Aorta (tissue), 5 donors: ENCODE data around the gene STX5. TPM values are rescaled to one million over a fixed set of nuclear protein-coding genes. Genes with fewer than 3 reads are reported as not detected.
"Not testable (repeated sequence)": the region's sequence is repeated elsewhere in the genome, so short reads cannot be mapped to it uniquely, and the experiment has no call there.

Source experiments
- ATAC-seq: fragments of 200-7000 bp; cut with Tn5 transposase; one replicate; pipeline ENCODE4 v1.9.1; 2022; ENCODE audit warnings: moderate library complexity; ENCODE audit not compliant: low FRiP score
- DNase-seq, 2 donors: peaks; one replicate each; pipeline ENCODE4 v3.0.0-alpha.2; 2020
- H3K27ac ChIP-seq, 2 donors: one replicate each; pipeline ENCODE4 v1.5.1; 2013; ENCODE audit warnings: low read length in 2 of 2, mild to moderate bottlenecking in 2 of 2, moderate library complexity in 2 of 2, control low read depth in 1 of 2, inconsistent platforms in 1 of 2, low read depth in 1 of 2
- H3K27me3 ChIP-seq, 2 donors: one replicate each; pipeline ENCODE4 v1.6.1; 2013; ENCODE audit warnings: control low read depth in 1 of 2, low read length in 1 of 2, mild to moderate bottlenecking in 1 of 2, moderate library complexity in 1 of 2; ENCODE audit not compliant: insufficient read depth in 2 of 2, control insufficient read depth in 1 of 2
- H3K36me3 ChIP-seq, 2 donors: one replicate each; pipeline ENCODE4 v1.6.1; 2013; ENCODE audit warnings: control low read depth in 1 of 2, low read length in 1 of 2, mild to moderate bottlenecking in 1 of 2; ENCODE audit not compliant: insufficient read depth in 2 of 2, control insufficient read depth in 1 of 2
- H3K4me1 ChIP-seq, 2 donors: one replicate each; pipeline ENCODE4 v1.6.1; 2013; ENCODE audit warnings: low read length in 2 of 2, control low read depth in 1 of 2, mild to moderate bottlenecking in 1 of 2, moderate library complexity in 1 of 2; ENCODE audit not compliant: insufficient read depth in 2 of 2, control insufficient read depth in 1 of 2
- H3K4me3 ChIP-seq, 2 donors: one replicate each; pipeline ENCODE4 v1.5.1; 2013; ENCODE audit warnings: low read length in 2 of 2, control low read depth in 1 of 2, mild to moderate bottlenecking in 1 of 2
- H3K9me3 ChIP-seq: one replicate; pipeline ENCODE4 v1.6.1; 2013; ENCODE audit warnings: mild to moderate bottlenecking, low read length; ENCODE audit not compliant: control insufficient read depth
- WGBS, 2 donors: extraction: QIAGEN DNeasy Blood & Tissue Kit; methylation state at CpG; one replicate each; pipeline ENCODE4 v1.1.7; 2013; 5-methylcytosine and 5-hydroxymethylcytosine counted together
- intact Hi-C, 2 donors: fragments of 100-400 bp; cut with DNase I; formaldehyde crosslinking; loops; one replicate each; pipeline versions ENCODE4 v1.14.2 to v1.15.0; 2022
- polyA plus RNA-seq, 2 donors: library from polyadenylated mRNA; stranded (reverse); fragments of 200-250 nt; gene quantifications; one replicate each; pipeline ENCODE4 v1.2.3, GENCODE V29; 2013
- total RNA-seq, 2 donors: library from RNA; stranded (reverse); fragmentation: NEBNext Ultra II Directional; extraction: Animal tissue kit (Norgen Biotek cat#: 25700); gene quantifications; one replicate each; pipeline ENCODE4 v1.2.1, GENCODE V29; 2021
- donor health status: healthy with polysubstance abuse.
- donor health status: Bipolar disorder and iron deficiency.
- donor health status: DM: no; HTN: no; CAD: no.
- donor health status: DM: no; HTN: no; CAD: no.
- donor health status: DM: yes; HTN: yes; CAD: no.

Gene STX5
- total and polyA plus RNA-seq, 4 donors, result 19.2 to 46.4 (median 43.3) TPM

DNA sequence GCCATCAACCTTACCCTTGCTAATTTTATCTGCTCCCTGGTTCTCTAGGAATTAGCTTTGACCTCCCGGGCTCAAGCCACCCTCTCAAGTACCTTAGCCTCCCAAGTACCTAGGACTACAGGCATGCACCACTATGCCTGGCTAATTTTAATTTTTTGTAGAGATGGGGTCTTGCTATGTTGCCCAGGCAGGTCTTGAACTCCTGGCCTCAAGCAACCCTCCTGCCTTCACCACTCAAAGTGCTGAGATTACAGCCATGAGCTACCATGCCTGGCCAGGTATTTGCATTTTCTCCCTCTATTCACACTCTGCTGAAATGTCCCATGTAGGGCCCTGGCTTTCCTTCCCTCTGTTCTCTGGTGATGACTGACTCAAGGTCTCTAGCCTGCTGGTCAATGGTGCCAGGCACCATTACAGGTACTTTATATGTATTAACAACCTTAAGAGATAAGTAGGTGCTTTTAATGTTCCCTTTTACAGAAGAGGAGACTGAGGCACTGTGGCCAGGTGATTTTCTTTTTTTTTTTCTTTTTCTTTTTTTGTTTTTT, 16.0 kb upstream of the STX5 start:
- intact Hi-C loops, result no loop called here
- H3K27ac ChIP-seq, result no peak overlapping the region
- peaks cover 2 to 3% of the 10 kb centered on the region in 2 donors for H3K36me3 ChIP-seq
- H3K9me3 ChIP-seq, result no peaks in the 10 kb centered on the region
- WGBS, 2 donors, result 96 to 97% methylated on average over 1 of the region's 1 CpG
- no peak overlapping the region for H3K4me3 ChIP-seq
- H3K4me1 ChIP-seq, result no peaks in the 10 kb centered on the region
- H3K27me3 ChIP-seq, result no peaks in the 10 kb centered on the region
- no peak for ATAC-seq
- DNase-seq, result no peak

GRCh38 chr11:62846177-62846576, 14.3 kb upstream of the STX5 start:
- Histone ChIP-seq H3K4me1 (peaks cover 0 to 3% of the 10 kb centered on the region in 2 donors), H3K27me3 (peaks cover 0 to 1% of the 10 kb centered on the region in 2 donors), H3K4me3 (no peak overlapping the region), H3K36me3 (no peaks in the 10 kb centered on the region), H3K9me3 (no peaks in the 10 kb centered on the region), H3K27ac (no peak overlapping the region)
- WGBS, 2 donors, result 91 to 94% methylated on average over 3 of the region's 3 CpGs
- DNase-seq (no peak), ATAC-seq (no peak)
- intact Hi-C loops, result no loop called here

DNA sequence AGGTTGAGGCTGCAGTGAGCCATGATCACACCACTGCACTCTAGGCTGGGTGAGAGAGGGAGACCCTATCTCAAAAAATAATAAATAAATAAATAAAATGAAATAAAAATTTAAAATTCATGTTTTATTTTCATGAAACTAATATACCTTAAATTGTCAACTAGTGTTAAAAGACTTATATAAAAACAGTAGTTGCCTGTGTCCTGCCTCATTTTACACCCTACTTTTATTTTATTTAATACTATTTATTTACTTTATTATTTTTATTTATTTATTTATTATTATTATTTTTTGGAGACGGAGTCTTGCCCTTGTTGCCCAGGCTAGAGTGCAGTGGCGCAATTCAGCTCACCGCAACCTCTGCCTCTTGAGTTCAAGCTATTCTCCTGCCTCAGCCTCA, 12.3 kb upstream of the STX5 start:
- Histone ChIP-seq H3K27ac (no peak overlapping the region), H3K9me3 (no peaks in the 10 kb centered on the region), H3K27me3 (peaks cover 0 to 1% of the 10 kb centered on the region in 2 donors), H3K36me3 (no peaks in the 10 kb centered on the region), H3K4me1 (peaks cover 0 to 3% of the 10 kb centered on the region in 2 donors), H3K4me3 (no peak overlapping the region)
- intact Hi-C loops, result no loop called here
- 92 to 96% methylated on average over 3 of the region's 3 CpGs for WGBS, 2 donors
- DNase-seq (no peak), ATAC-seq (no peak)

- no peak for DNase-seq
- no peak for ATAC-seq
- Histone ChIP-seq H3K27ac (no peak overlapping the region), H3K27me3 (peaks cover 0 to 1% of the 10 kb centered on the region in 2 donors), H3K36me3 (no peaks in the 10 kb centered on the region), H3K9me3 (no peaks in the 10 kb centered on the region), H3K4me1 (peaks cover 0 to 3% of the 10 kb centered on the region in 2 donors), H3K4me3 (no peak overlapping the region)
- intact Hi-C loops, result no loop called here
- 93 to 95% methylated on average over 3 of the region's 3 CpGs for WGBS, 2 donors
Measured at GRCh38 chr11:62843466-62843865, 11.6 kb upstream of the STX5 start.

- intact Hi-C loops, ATAC-seq, DNase-seq, H3K4me1 ChIP-seq, H3K27me3 ChIP-seq, H3K36me3 ChIP-seq, H3K9me3 ChIP-seq, H3K4me3 ChIP-seq: not testable (repeated sequence)
- WGBS, 2 donors, result 84 to 87% methylated on average over 9 of the region's 9 CpGs
- H3K27ac ChIP-seq, result peak overlapping the region; percentile 29 to 72
Measured at GRCh38 chr11:62842891-62843290, 11.0 kb upstream of the STX5 start.

GRCh38 chr11:62842171-62842741, 10.4 kb upstream of the STX5 start:
- ATAC-seq, result no peak
- Histone ChIP-seq H3K9me3 (no peaks in the 10 kb centered on the region), H3K4me1 (peaks cover 0 to 3% of the 10 kb centered on the region in 2 donors), H3K4me3 (peak overlapping the region; percentile 42 to 51), H3K27me3 (peaks cover 0 to 1% of the 10 kb centered on the region in 2 donors), H3K27ac (peak overlapping the region; percentile 72 to 99), H3K36me3 (no peaks in the 10 kb centered on the region)
- WGBS, 2 donors, result 7 to 8% methylated on average over 30 of the region's 30 CpGs
- peak; percentile 64 to 79 for DNase-seq
- intact Hi-C loops, result no loop called here

- DNase-seq, result peak; percentile 89 to 90
- Histone ChIP-seq H3K27ac (peak overlapping the region; percentile 76 to 99), H3K4me1 (peaks cover 0 to 3% of the 10 kb centered on the region in 2 donors), H3K9me3 (no peaks in the 10 kb centered on the region), H3K4me3 (peak overlapping the region; percentile 42 to 51), H3K27me3 (peaks cover 0 to 1% of the 10 kb centered on the region in 2 donors), H3K36me3 (no peaks in the 10 kb centered on the region)
- WGBS, 2 donors, result 0% methylated on average over 33 of the region's 33 CpGs
- intact Hi-C loops, result loop anchor here in 1 of 2 donors (1.0 kb wide), 1 partner anchor 39 kb away; the partner anchor contains the start of gene SLC3A2
- ATAC-seq, result peak; percentile 85
Measured at GRCh38 chr11:62841361-62842170, 9.7 kb upstream of the STX5 start.

DNA sequence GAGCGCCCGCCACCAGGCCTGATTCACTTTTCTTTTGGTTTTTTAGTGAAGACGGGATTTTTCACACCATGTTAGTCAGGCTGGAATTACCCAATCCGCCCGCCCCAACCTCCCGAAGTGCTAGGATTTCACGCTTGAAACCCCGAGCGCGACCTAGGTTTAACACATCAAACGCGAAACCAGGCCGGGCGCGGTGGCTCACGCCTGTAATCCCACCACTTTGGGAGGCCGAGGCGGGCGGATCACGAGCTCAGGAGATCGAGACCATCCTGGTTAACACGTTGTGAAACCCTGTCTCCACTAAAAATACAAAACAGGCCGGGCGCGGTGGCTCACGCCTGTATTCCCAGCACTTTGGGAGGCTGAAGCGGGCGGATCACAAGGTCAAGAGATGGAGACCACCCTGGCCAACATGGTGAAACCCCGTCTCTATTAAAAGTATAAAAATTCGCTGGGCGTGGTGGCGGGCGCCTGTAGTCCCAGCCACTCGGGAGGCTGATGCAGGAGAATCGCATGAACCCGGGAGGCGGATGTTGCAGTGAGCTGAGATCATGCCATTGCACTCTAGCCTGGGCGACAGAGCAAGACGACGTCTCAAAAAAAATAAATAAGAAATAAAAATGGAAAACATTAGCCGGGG, 9.0 kb upstream of the STX5 start:
- not testable (repeated sequence) for H3K36me3 ChIP-seq, H3K4me3 ChIP-seq, H3K4me1 ChIP-seq, H3K9me3 ChIP-seq, H3K27me3 ChIP-seq
- 1% methylated on average over 41 of the region's 41 CpGs for WGBS, 2 donors
- intact Hi-C loops, result loop anchor here in 1 of 2 donors (1.0 kb wide), 1 partner anchor 39 kb away; the partner anchor contains the start of gene SLC3A2
- ATAC-seq, result peak; percentile 55
- peak overlapping the region; percentile 76 to 99 for H3K27ac ChIP-seq
- DNase-seq, result peak; percentile 83 to 89
